ENCODE results near the gene IP6K3.
A peak's percentile ranks its signal among the peaks of the same experiment; 100 is the strongest.

The IP6K3 gene

DNA sequence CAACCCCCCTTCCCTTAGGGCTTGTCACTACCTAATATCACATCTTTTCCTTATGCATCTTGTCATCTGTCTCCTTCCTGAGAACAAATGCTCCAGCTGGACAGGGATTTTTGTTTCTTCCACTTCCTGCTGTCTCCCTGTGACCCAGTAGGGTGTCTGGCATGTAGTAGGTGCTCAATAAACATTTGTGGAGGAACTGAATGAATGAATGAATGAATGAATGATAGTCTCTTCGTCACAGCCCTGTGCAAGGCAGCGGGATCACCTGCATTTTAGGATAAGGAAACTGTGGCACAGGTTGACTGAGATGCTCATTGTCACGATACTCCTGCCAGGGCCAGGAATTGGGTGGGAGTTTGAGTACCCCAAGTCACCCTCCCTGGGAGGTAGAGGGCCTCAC lies 28.1 kb upstream of the IP6K3 start:
- peaks cover 7% of the 10 kb centered on the region for H3K27me3 ChIP-seq (ENCODE audit: control insufficient read depth, insufficient read depth, low read length)
- no peak overlapping the region for H3K9ac ChIP-seq (ENCODE audit: low read length)
- H3K4me1 ChIP-seq (ENCODE audit: control insufficient read depth, insufficient read depth, low read length), result peaks cover 27% of the 10 kb centered on the region
- peaks cover 45% of the 10 kb centered on the region for H3K36me3 ChIP-seq (ENCODE audit: control insufficient read depth, insufficient read depth, low read length)
- H3K9me3 ChIP-seq (ENCODE audit: control insufficient read depth, low read length), result no peaks in the 10 kb centered on the region
- no peak overlapping the region for H3K4me3 ChIP-seq (ENCODE audit: low read length)

DNA sequence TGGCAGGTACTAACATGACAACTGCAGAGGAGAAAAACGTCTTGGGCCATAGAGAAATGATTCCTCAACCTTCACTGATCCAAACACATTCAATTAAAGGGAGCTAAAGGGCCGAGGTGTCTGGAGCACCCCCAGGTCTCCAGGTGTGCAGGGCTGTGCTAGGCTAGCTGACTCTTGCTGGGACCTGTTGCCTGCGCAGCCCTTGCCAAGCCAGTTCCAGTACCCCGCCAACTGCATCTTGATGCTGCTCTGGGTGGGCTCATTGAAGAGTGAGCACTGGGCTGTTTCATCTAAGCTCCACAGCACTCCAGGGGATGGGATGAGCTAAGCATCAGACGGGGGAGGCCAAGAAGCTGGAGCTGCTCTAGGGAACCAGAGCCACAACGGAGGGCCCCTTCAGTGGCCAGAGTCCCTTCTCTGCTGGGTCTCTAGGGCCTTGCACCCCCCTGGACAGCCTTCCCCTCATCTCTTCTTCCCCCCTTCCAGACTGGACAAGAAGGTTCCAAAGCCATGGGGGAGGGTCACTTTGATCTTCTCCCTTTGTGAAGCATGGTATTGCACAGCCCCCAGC lies 26.3 kb upstream of the IP6K3 start:
- no peak overlapping the region for H3K4me3 ChIP-seq (ENCODE audit: low read length)
- H3K9me3 ChIP-seq (ENCODE audit: control insufficient read depth, low read length), result no peaks in the 10 kb centered on the region
- H3K9ac ChIP-seq (ENCODE audit: low read length), result no peak overlapping the region
- peaks cover 10% of the 10 kb centered on the region for H3K27me3 ChIP-seq (ENCODE audit: control insufficient read depth, insufficient read depth, low read length)
- peaks cover 33% of the 10 kb centered on the region for H3K4me1 ChIP-seq (ENCODE audit: control insufficient read depth, insufficient read depth, low read length)
- peaks cover 36% of the 10 kb centered on the region for H3K36me3 ChIP-seq (ENCODE audit: control insufficient read depth, insufficient read depth, low read length)

DNA sequence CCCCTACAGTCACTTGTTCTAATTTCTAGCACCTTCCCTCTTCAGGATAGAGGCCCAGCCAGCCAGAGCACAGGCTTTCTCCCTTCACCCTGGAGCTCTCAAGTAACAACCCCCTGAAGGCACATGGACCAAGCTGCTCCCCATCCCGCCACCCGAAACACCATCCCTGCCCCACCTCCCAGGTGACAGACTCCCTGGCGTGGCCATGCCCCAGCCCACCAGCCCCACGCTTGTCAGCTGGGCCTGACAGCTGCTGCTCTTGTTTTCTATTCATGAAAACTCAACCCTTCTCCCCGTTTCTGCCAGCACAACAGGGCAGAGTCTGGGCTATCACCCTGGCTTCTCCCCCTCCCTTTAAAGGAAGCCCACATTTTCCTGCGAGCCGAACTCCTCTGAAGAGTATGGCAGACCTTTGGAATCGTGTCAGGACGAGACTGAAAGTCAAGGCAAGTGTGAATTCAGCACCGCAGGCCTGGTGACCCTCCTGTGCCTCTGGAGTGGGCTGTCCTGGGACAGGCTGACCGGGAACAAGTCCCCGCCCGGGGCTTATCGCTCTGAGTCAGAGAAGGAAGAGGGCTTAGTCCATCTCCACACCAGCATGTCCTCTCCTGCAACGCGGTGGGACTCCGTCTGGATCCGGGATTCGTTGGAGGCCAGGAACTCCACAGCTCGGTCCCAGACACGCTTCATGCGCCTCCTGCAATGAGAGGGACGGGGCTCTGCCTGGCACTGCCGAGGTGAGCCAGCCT lies 25.6 kb upstream of the IP6K3 start:
- Histone ChIP-seq H3K27me3 (ENCODE audit: control insufficient read depth, insufficient read depth, low read length) (peaks cover 10% of the 10 kb centered on the region), H3K9me3 (ENCODE audit: control insufficient read depth, low read length) (no peaks in the 10 kb centered on the region), H3K4me3 (ENCODE audit: low read length) (no peak overlapping the region), H3K36me3 (ENCODE audit: control insufficient read depth, insufficient read depth, low read length) (peaks cover 29% of the 10 kb centered on the region), H3K4me1 (ENCODE audit: control insufficient read depth, insufficient read depth, low read length) (peaks cover 33% of the 10 kb centered on the region), H3K9ac (ENCODE audit: low read length) (no peak overlapping the region)

DNA sequence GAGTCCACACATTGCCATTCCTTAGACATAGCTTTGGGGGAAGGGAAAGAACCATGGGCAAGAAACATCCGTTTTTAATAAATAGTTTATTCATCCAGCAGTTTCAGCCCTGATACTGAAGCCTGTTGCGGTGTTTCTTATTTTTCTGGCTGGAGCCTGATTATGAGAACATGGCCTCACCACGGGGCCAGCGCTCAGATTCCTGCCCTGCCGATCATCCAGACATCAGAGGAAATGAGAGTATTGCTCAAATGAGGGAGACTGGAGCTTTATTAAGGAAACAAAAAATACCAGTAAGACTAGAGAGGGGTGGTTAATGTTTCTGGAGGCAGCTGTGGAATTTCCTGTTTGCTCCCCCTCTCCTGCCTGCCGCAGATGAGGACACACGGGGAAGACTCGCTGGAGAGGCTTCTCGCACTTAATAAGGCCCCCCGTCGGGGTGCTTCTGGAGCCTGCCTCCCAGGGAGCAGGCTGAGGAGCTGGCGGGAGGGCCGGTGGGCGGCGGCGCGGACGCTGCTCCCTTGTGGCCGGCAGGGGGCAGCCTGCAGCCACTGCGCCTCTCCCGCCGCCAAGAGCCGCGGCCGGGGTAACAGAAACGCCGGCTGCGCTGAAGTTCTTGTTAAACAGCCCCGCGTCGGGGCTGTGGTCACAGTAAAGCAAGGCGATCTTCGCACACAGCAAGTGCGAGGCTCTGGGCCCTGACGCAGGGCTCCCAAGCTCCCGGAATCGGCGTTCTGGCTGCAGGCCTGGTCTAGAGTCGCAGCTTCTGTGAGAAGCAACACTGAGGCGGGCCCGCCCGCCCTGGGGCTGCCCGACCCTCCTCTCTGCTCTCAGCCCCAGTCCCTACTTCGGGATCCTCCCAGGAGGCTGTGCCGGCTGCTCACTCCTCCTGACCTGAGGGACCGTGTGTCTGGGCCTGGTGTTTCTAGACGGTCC lies 24.7 kb upstream of the IP6K3 start:
- peaks cover 33% of the 10 kb centered on the region for H3K4me1 ChIP-seq (ENCODE audit: control insufficient read depth, insufficient read depth, low read length)
- no peak overlapping the region for H3K9ac ChIP-seq (ENCODE audit: low read length)
- H3K36me3 ChIP-seq (ENCODE audit: control insufficient read depth, insufficient read depth, low read length), result peaks cover 26% of the 10 kb centered on the region
- no peak overlapping the region for H3K4me3 ChIP-seq (ENCODE audit: low read length)
- H3K9me3 ChIP-seq (ENCODE audit: control insufficient read depth, low read length), result no peaks in the 10 kb centered on the region
- peaks cover 10% of the 10 kb centered on the region for H3K27me3 ChIP-seq (ENCODE audit: control insufficient read depth, insufficient read depth, low read length)

DNA sequence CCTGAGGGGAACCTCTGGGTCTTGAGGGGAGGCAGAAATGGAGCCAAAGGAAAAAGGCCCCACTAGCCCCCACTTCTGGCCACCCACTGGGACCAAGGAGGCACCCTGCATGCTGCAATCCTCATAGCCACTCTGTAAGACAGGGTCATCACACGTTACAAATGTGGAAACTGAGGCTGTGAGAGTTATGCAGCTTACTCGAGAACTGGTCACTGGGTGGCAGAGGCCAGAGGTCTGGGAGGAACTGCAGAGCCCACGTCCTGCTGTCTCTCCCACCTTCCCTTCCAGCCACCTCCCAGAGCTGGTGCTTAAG lies 24.1 kb upstream of the IP6K3 start:
- Histone ChIP-seq H3K9ac (ENCODE audit: low read length) (no peak overlapping the region), H3K9me3 (ENCODE audit: control insufficient read depth, low read length) (no peaks in the 10 kb centered on the region), H3K27me3 (ENCODE audit: control insufficient read depth, insufficient read depth, low read length) (peaks cover 10% of the 10 kb centered on the region), H3K36me3 (ENCODE audit: control insufficient read depth, insufficient read depth, low read length) (peaks cover 24% of the 10 kb centered on the region), H3K4me3 (ENCODE audit: low read length) (no peak overlapping the region), H3K4me1 (ENCODE audit: control insufficient read depth, insufficient read depth, low read length) (peaks cover 33% of the 10 kb centered on the region)

- peak overlapping the region; percentile 6 for H3K9ac ChIP-seq (ENCODE audit: low read length)
- H3K9me3 ChIP-seq (ENCODE audit: control insufficient read depth, low read length), result no peaks in the 10 kb centered on the region
- peaks cover 20% of the 10 kb centered on the region for H3K36me3 ChIP-seq (ENCODE audit: control insufficient read depth, insufficient read depth, low read length)
- H3K4me3 ChIP-seq (ENCODE audit: low read length), result no peak overlapping the region
- peaks cover 10% of the 10 kb centered on the region for H3K27me3 ChIP-seq (ENCODE audit: control insufficient read depth, insufficient read depth, low read length)
- H3K4me1 ChIP-seq (ENCODE audit: control insufficient read depth, insufficient read depth, low read length), result peaks cover 33% of the 10 kb centered on the region
Measured at GRCh38 chr6:33770124-33770832, 23.6 kb upstream of the IP6K3 start.

- no peak overlapping the region for H3K9ac ChIP-seq (ENCODE audit: low read length)
- H3K4me1 ChIP-seq (ENCODE audit: control insufficient read depth, insufficient read depth, low read length), result peaks cover 33% of the 10 kb centered on the region
- no peaks in the 10 kb centered on the region for H3K9me3 ChIP-seq (ENCODE audit: control insufficient read depth, low read length)
- H3K4me3 ChIP-seq (ENCODE audit: low read length), result no peak overlapping the region
- H3K36me3 ChIP-seq (ENCODE audit: control insufficient read depth, insufficient read depth, low read length), result peaks cover 12% of the 10 kb centered on the region
- H3K27me3 ChIP-seq (ENCODE audit: control insufficient read depth, insufficient read depth, low read length), result peaks cover 10% of the 10 kb centered on the region
Measured at GRCh38 chr6:33769248-33769821, 22.6 kb upstream of the IP6K3 start.

DNA sequence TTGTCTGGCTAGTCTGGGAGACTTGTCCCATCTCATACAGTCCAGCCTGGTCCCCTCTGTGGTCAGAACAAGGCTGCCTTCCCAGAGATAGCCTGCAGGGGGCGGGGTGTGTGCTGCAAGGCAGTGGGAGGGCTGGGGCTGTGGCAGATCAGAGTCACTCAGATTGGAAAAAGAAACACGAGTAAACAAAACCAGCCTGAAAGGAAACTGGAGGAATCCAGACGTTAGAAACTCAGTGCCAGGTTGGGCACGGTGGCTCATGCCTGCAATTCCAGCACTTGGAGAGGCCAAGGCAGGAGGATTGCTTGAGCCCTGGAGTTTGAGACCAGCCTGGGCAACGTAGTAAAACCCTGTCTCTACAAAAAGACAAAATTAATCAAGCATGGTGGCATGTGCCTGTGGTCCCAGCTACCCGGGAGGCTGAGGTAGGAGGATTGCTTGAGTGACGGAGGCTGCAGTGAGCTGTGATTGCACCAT lies 22.0 kb upstream of the IP6K3 start:
- H3K4me3 ChIP-seq (ENCODE audit: low read length), result no peak overlapping the region
- peaks cover 10% of the 10 kb centered on the region for H3K27me3 ChIP-seq (ENCODE audit: control insufficient read depth, insufficient read depth, low read length)
- H3K9ac ChIP-seq (ENCODE audit: low read length), result no peak overlapping the region
- no peaks in the 10 kb centered on the region for H3K9me3 ChIP-seq (ENCODE audit: control insufficient read depth, low read length)
- H3K4me1 ChIP-seq (ENCODE audit: control insufficient read depth, insufficient read depth, low read length), result peaks cover 33% of the 10 kb centered on the region
- H3K36me3 ChIP-seq (ENCODE audit: control insufficient read depth, insufficient read depth, low read length), result peaks cover 10% of the 10 kb centered on the region

- H3K9ac ChIP-seq (ENCODE audit: low read length), result no peak overlapping the region
- H3K4me3 ChIP-seq (ENCODE audit: low read length), result no peak overlapping the region
- peaks cover 25% of the 10 kb centered on the region for H3K4me1 ChIP-seq (ENCODE audit: control insufficient read depth, insufficient read depth, low read length)
- no peaks in the 10 kb centered on the region for H3K36me3 ChIP-seq (ENCODE audit: control insufficient read depth, insufficient read depth, low read length)
- no peaks in the 10 kb centered on the region for H3K9me3 ChIP-seq (ENCODE audit: control insufficient read depth, low read length)
- H3K27me3 ChIP-seq (ENCODE audit: control insufficient read depth, insufficient read depth, low read length), result peaks cover 10% of the 10 kb centered on the region
Measured at GRCh38 chr6:33766921-33767907, 20.5 kb upstream of the IP6K3 start.

DNA sequence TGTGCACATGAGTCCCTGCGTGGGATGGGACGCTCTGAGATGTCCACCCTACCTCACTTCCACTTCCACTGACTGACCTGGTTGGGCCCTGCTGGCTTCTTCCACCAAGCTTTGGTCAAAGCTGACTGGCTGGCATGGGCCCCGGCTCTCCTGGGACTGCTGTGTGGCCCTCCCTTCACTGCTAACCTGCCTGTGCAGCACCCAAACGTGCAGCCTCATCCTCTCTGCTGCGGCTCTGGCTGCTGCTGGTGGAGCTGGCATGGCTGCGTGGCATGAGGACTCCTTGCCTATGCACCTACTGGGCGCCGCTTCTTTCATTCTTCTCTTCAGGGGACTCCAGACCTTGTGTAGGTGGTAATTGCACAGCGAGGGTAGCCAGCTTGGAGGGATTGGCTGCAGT lies 18.7 kb upstream of the IP6K3 start:
- Histone ChIP-seq H3K4me3 (ENCODE audit: low read length) (no peak overlapping the region), H3K4me1 (ENCODE audit: control insufficient read depth, insufficient read depth, low read length) (peaks cover 30% of the 10 kb centered on the region), H3K9me3 (ENCODE audit: control insufficient read depth, low read length) (no peaks in the 10 kb centered on the region), H3K27me3 (ENCODE audit: control insufficient read depth, insufficient read depth, low read length) (peaks cover 10% of the 10 kb centered on the region), H3K9ac (ENCODE audit: low read length) (no peak overlapping the region), H3K36me3 (ENCODE audit: control insufficient read depth, insufficient read depth, low read length) (no peaks in the 10 kb centered on the region)

Data from mucosa of stomach (tissue), 1 donor.